H1 (cell line): ENCODE measurements around the gene WTIP. TPM values are rescaled to one million over a fixed set of nuclear protein-coding genes. Genes with fewer than 3 reads are reported as not detected.

ENCODE experiments used
- CTCF ChIA-PET: fragments of 300-600 bp; sonication (Branson Sonifier 250); formaldehyde crosslinking; loops from one replicate; lab custom pipeline; 2021; ENCODE audit not compliant: partially characterized antibody; lab: Charles Lee
- POLR2A ChIA-PET: fragments of 300-600 bp; sonication (Branson Sonifier 250); formaldehyde crosslinking; loops from one replicate; lab custom pipeline; 2021; ENCODE audit warnings: inconsistent platforms; ENCODE audit not compliant: partially characterized antibody; lab: Charles Lee
- DNase-seq, 2 experiments: peaks; one replicate each; pipeline versions ENCODE4 v3.0.0 to v3.0.0-alpha.2; 2010 to 2022; ENCODE audit warnings: low spot score in 2 of 2, low read depth in 1 of 2, mixed read lengths in 1 of 2
- FAIRE-seq: peaks from 2 replicates; lab custom pipeline; 2011; peaks lifted over from hg19 to GRCh38; lab: Jason Lieb, UNC
- H2AFZ ChIP-seq: 2 replicates; pipeline ENCODE4 v1.8.1; 2012; ENCODE audit warnings: low read length, inconsistent platforms
- H2AK5ac ChIP-seq: 2 replicates; pipeline ENCODE4 v1.6.1; 2013; ENCODE audit warnings: low read depth, low read length
- H2BK120ac ChIP-seq: replicated peaks from 2 replicates; pipeline ENCODE3; 2013; ENCODE audit warnings: low read depth, low read length, inconsistent platforms
- H2BK12ac ChIP-seq: 2 replicates; pipeline ENCODE4 v1.6.1; 2013; ENCODE audit warnings: low read depth, low read length
- H2BK15ac ChIP-seq: 2 replicates; pipeline ENCODE4 v1.6.1; 2013; ENCODE audit warnings: low read length
- H2BK20ac ChIP-seq: 2 replicates; pipeline ENCODE4 v1.6.1; 2013; ENCODE audit warnings: low read length
- H2BK5ac ChIP-seq: 2 replicates; pipeline ENCODE4 v1.6.1; 2013; ENCODE audit warnings: low read depth, low read length
- H3K14ac ChIP-seq: 2 replicates; pipeline ENCODE4 v1.6.1; 2013; ENCODE audit warnings: inconsistent platforms; ENCODE audit not compliant: insufficient read length
- H3K18ac ChIP-seq: 2 replicates; pipeline ENCODE4 v1.6.1; 2013; ENCODE audit warnings: low read length; ENCODE audit errors: extremely low read depth
- H3K23ac ChIP-seq: 2 replicates; pipeline ENCODE4 v1.6.1; 2013; ENCODE audit warnings: inconsistent platforms; ENCODE audit not compliant: insufficient read length
- H3K23me2 ChIP-seq: 2 replicates; pipeline ENCODE4 v1.6.1; 2013; ENCODE audit warnings: low read depth, low read length
- H3K27ac ChIP-seq: 2 replicates; pipeline ENCODE4 v1.6.1; 2011; ENCODE audit warnings: low read depth, low read length, inconsistent platforms
- H3K27me3 ChIP-seq, 4 experiments: replicated peaks in 1 of 4; 1 replicate in 1 of 4; 2 replicates in 3 of 4; pipeline versions ENCODE4 v1.6.1 to v1.8.1; 2011 to 2013; ENCODE audit warnings: low read length in 3 of 4, mild to moderate bottlenecking in 3 of 4, inconsistent platforms in 2 of 4, mixed read lengths in 2 of 4, moderate library complexity in 1 of 4; ENCODE audit not compliant: control insufficient read depth in 3 of 4, insufficient read depth in 3 of 4; ENCODE audit errors: extremely low read depth in 1 of 4
- H3K36me3 ChIP-seq, 4 experiments: 2 replicates each; pipeline versions ENCODE4 v1.6.1 to v1.8.1; 2011 to 2013; ENCODE audit warnings: mild to moderate bottlenecking in 4 of 4, low read length in 3 of 4, moderate library complexity in 2 of 4, control low read depth in 1 of 4, inconsistent platforms in 1 of 4; ENCODE audit not compliant: insufficient read depth in 4 of 4, control insufficient read depth in 2 of 4
- H3K4ac ChIP-seq: replicated peaks from 2 replicates; pipeline ENCODE3; 2013; ENCODE audit warnings: low read length, low read depth, mixed read lengths, inconsistent platforms; ENCODE audit not compliant: insufficient read length
- H3K4me1 ChIP-seq, 4 experiments: replicated peaks in 1 of 4; 1 replicate in 1 of 4; 2 replicates in 3 of 4; pipeline versions ENCODE4 v1.6.1 to v1.8.1; 2011 to 2013; ENCODE audit warnings: low read length in 3 of 4, inconsistent platforms in 2 of 4, mixed read lengths in 1 of 4; ENCODE audit not compliant: insufficient read depth in 4 of 4, control insufficient read depth in 3 of 4
- H3K4me2 ChIP-seq, 2 experiments: 2 replicates each; pipeline versions ENCODE4 v1.6.1 to v1.8.1; 2011 to 2013; ENCODE audit warnings: low read depth in 2 of 2, low read length in 2 of 2, control low read depth in 1 of 2, inconsistent platforms in 1 of 2, mild to moderate bottlenecking in 1 of 2; ENCODE audit not compliant: insufficient read depth in 1 of 2
- H3K4me3 ChIP-seq, 4 experiments: fragments of 200-600, 300-600 bp in 1 of 4; sonication (generic), shearing (Covaris generic), sonication (Bioruptor Twin) in 1 of 4; 2 replicates each; pipeline versions ENCODE4 v1.5.1 to v1.8.1; 2011 to 2016; ENCODE audit warnings: low read length in 4 of 4, low read depth in 3 of 4, control low read depth in 2 of 4, inconsistent platforms in 2 of 4, mild to moderate bottlenecking in 2 of 4, mixed read lengths in 1 of 4, moderate library complexity in 1 of 4; ENCODE audit not compliant: insufficient read depth in 2 of 4; ENCODE audit errors: extremely low read depth in 1 of 4
- H3K56ac ChIP-seq: replicated peaks from 2 replicates; pipeline ENCODE3; 2013; ENCODE audit warnings: low read depth, mild to moderate bottlenecking, mixed read lengths, low read length, inconsistent platforms; ENCODE audit not compliant: insufficient read length
- H3K79me1 ChIP-seq: 2 replicates; pipeline ENCODE4 v1.6.1; 2013; ENCODE audit warnings: low read depth, low read length, control low read depth
- H3K79me2 ChIP-seq, 2 experiments: 2 replicates each; pipeline versions ENCODE4 v1.6.1 to v1.8.1; 2012 to 2013; ENCODE audit warnings: low read length in 2 of 2, mild to moderate bottlenecking in 2 of 2, inconsistent platforms in 1 of 2; ENCODE audit not compliant: insufficient read depth in 2 of 2, control insufficient read depth in 1 of 2
- H3K9ac ChIP-seq, 4 experiments: replicated peaks in 1 of 4; 1 replicate in 1 of 4; 2 replicates in 3 of 4; pipeline versions ENCODE4 v1.6.1 to v1.8.1; 2011 to 2013; ENCODE audit warnings: low read depth in 3 of 4, low read length in 3 of 4, control low read depth in 2 of 4, mild to moderate bottlenecking in 2 of 4, moderate library complexity in 2 of 4, inconsistent platforms in 1 of 4; ENCODE audit errors: extremely low read depth in 1 of 4
- H3K9me3 ChIP-seq, 2 experiments: 2 replicates each; pipeline versions ENCODE4 v1.6.1 to v1.8.1; 2012 to 2013; ENCODE audit warnings: mild to moderate bottlenecking in 2 of 2, moderate library complexity in 2 of 2, control low read depth in 1 of 2, inconsistent platforms in 1 of 2, low read depth in 1 of 2, low read length in 1 of 2, mixed read lengths in 1 of 2; ENCODE audit not compliant: insufficient read depth in 2 of 2
- H4K20me1 ChIP-seq, 2 experiments: replicated peaks in 1 of 2; 2 replicates each; pipeline versions ENCODE3 to v1.8.1; 2011 to 2013; ENCODE audit warnings: inconsistent platforms in 2 of 2, low read length in 2 of 2, mild to moderate bottlenecking in 1 of 2; ENCODE audit not compliant: insufficient read depth in 2 of 2, control insufficient read depth in 1 of 2
- H4K5ac ChIP-seq: 2 replicates; pipeline ENCODE4 v1.6.1; 2013; ENCODE audit warnings: low read length, low read depth, mixed read lengths, inconsistent platforms; ENCODE audit not compliant: insufficient read length
- H4K8ac ChIP-seq: 2 replicates; pipeline ENCODE4 v1.8.0; 2013; ENCODE audit warnings: mild to moderate bottlenecking, moderate library complexity, low read length, inconsistent platforms; ENCODE audit not compliant: insufficient read depth; ENCODE audit errors: extremely low read depth
- H4K91ac ChIP-seq: replicated peaks from 2 replicates; pipeline ENCODE3; 2013; ENCODE audit warnings: low read length, mixed read lengths, inconsistent platforms; ENCODE audit not compliant: insufficient read length
- CREB1 ChIP-seq: IDR thresholded peaks from 2 replicates; pipeline ENCODE4 v1.6.1; 2012; ENCODE audit warnings: inconsistent platforms
- EGR1 ChIP-seq: IDR thresholded peaks from 2 replicates; pipeline ENCODE4 v1.6.1; 2011; ENCODE audit warnings: low read depth, low read length, borderline replicate concordance
- SP2 ChIP-seq: IDR thresholded peaks from 2 replicates; pipeline ENCODE4 v1.6.1; 2012; ENCODE audit warnings: mild to moderate bottlenecking, low read length, inconsistent platforms
- WGBS, 2 experiments: shearing (Covaris generic) in 1 of 2; methylation state at CpG; one replicate each; pipeline versions ENCODE4 v1.1.6 to v1.1.7; 2013 to 2015; ENCODE audit warnings: low lambda C conversion rate in 2 of 2, mixed read lengths in 2 of 2, inconsistent platforms in 1 of 2, low coverage in 1 of 2, missing lambda C conversion rate in 1 of 2; ENCODE audit not compliant: insufficient replicate concordance in 2 of 2, insufficient coverage in 1 of 2, insufficient read length in 1 of 2; ENCODE audit errors: extremely low coverage in 1 of 2, missing lambda C conversion rate in 1 of 2; 5-methylcytosine and 5-hydroxymethylcytosine counted together
- polyA plus RNA-seq, 7 experiments: library from polyadenylated mRNA; depleted of rRNA in 3 of 7; stranded (reverse) in 5 of 7; unstranded in 2 of 7; fragments of >200 nt in 5 of 7; fragments of 200-250 nt in 2 of 7; gene quantifications; 1 replicate in 5 of 7; 2 replicates in 1 of 7; 4 replicates in 1 of 7; pipeline versions ENCODE4 v1.2.1 to v1.2.3, GENCODE V29; 2011 to 2013; ENCODE audit warnings: missing spikeins in 2 of 7, mixed read lengths in 2 of 7
- total RNA-seq: library from RNA; stranded (reverse); fragmentation: NEBNext Ultra II Directional; extraction: Animal tissue kit (Norgen Biotek cat#: 25700); gene quantifications from 2 replicates; pipeline ENCODE4 v1.2.1, GENCODE V29; 2021

WTIP gene
- total and polyA plus RNA-seq, 2 of the 8 experiments (the other 6 are each of a cell fraction or from before 2014, with no cell fraction given): 8.7 to 15.4 TPM

DNA sequence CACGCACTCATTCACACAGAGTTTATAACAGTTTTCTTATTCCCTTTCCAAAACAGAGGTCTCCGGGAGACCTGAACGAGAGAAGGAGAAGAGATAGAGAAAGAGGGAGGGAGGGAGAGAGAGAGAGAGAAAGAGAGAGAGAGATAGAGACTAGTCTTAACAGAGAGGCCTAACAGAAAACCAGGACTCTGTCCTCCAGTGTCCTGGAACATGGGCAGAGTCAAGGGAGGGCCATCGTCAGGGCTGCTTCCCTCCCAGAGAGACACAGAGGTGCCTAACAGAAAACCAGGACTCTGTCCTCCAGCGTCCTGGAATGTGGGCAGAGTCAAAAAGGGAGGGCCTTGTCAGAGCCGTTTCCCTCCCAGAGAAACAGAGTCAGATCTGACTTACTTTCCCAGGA, 78.7 kb downstream of the WTIP start:
- no peak overlapping the region for H2BK5ac ChIP-seq
- no peak overlapping the region for H2AK5ac ChIP-seq
- no peak for FAIRE-seq
- no peak overlapping the region for H2BK20ac ChIP-seq
- no peak overlapping the region for H3K18ac ChIP-seq
- no peak overlapping the region for H4K8ac ChIP-seq
- H2AFZ ChIP-seq: no peak overlapping the region
- no peaks in the 10 kb centered on the region for H3K36me3 ChIP-seq
- H4K91ac ChIP-seq: no peak overlapping the region
- POLR2A ChIA-PET: no interaction called here
- no peak overlapping the region for H2BK120ac ChIP-seq
- H3K23me2 ChIP-seq: no peaks in the 10 kb centered on the region
- TF ChIP-seq CREB1: no peak
- TF ChIP-seq EGR1: no peak
- no peak for TF ChIP-seq SP2
- H3K4ac ChIP-seq: no peak overlapping the region
- H3K79me2 ChIP-seq: no peaks in the 10 kb centered on the region
- no peaks in the 10 kb centered on the region for H3K4me1 ChIP-seq
- no peak overlapping the region for H3K9ac ChIP-seq
- no peak overlapping the region for H2BK12ac ChIP-seq
- H3K4me3 ChIP-seq: no peak overlapping the region
- H3K27me3 ChIP-seq: no peaks in the 10 kb centered on the region; a peak in 1 of 7 replicates
- H2BK15ac ChIP-seq: no peak overlapping the region
- H3K27ac ChIP-seq: no peak overlapping the region
- H3K23ac ChIP-seq: no peak overlapping the region
- no peaks in the 10 kb centered on the region for H3K79me1 ChIP-seq
- CTCF ChIA-PET: no interaction called here
- peaks cover 0 to 2% of the 10 kb centered on the region in 2 experiments; a peak in 1 of 4 replicates for H3K9me3 ChIP-seq
- no peak overlapping the region for H3K56ac ChIP-seq
- no peak overlapping the region for H3K14ac ChIP-seq
- WGBS, 2 experiments: 61% methylated on average over 6 of the region's 6 CpGs; no CpG with 5 or more reads in 1 of the 2 experiments
- no peak overlapping the region for H4K5ac ChIP-seq
- no peak overlapping the region for H3K4me2 ChIP-seq
- no peaks in the 10 kb centered on the region for H4K20me1 ChIP-seq
- DNase-seq: no peak

Other genes starting within 250 kb of the WTIP start
- 19.4 and 23.1 TPM in 2 replicates for gene GARRE1, start 227.2 kb upstream of the WTIP start, total RNA-seq
- gene GARRE1, start 227.2 kb upstream of the WTIP start, polyA plus RNA-seq (2011; rRNA removed): 16.4 and 23.6 TPM in 2 replicates
- 360 and 370 TPM in 2 replicates for gene GPI, start 116.6 kb upstream of the WTIP start, total RNA-seq
- 171 and 240 TPM in 2 replicates for gene GPI, start 116.6 kb upstream of the WTIP start, polyA plus RNA-seq (2011; rRNA removed)
- gene PDCD2L, start 77.4 kb upstream of the WTIP start, total RNA-seq: 50.8 and 51.5 TPM in 2 replicates
- 78.1 and 80.2 TPM in 2 replicates for gene PDCD2L, start 77.4 kb upstream of the WTIP start, polyA plus RNA-seq (2011; rRNA removed)
- gene UBA2, start 53.4 kb upstream of the WTIP start, total RNA-seq: 181 and 182 TPM in 2 replicates
- 100.0 and 111 TPM in 2 replicates for gene UBA2, start 53.4 kb upstream of the WTIP start, polyA plus RNA-seq (2011; rRNA removed)
- gene SCGB2B2, start 195.4 kb downstream of the WTIP start, total RNA-seq: not detected in 2 replicates
- 0.09 and 0.19 TPM in 2 replicates for gene SCGB2B2, start 195.4 kb downstream of the WTIP start, polyA plus RNA-seq (2011; rRNA removed)
- gene ZNF302, start 195.9 kb downstream of the WTIP start, total RNA-seq: 17.0 and 20.4 TPM in 2 replicates
- gene ZNF302, start 195.9 kb downstream of the WTIP start, polyA plus RNA-seq (2011; rRNA removed): 9.1 and 10.9 TPM in 2 replicates